ENCODE results near the gene KCNK17.

- TF ChIP-seq CTCF (IDR thresholded peaks at IDR 0.05) (no peak), POLR2A (IDR thresholded peaks at IDR 0.05) (no peak)
These were observed 3.0 kb upstream of the KCNK17 start for GRCh38 chr6:39317256-39317655.

All from Peyer's patch (tissue), 4 donors.